ENCODE results near the gene RGS7.

DNA sequence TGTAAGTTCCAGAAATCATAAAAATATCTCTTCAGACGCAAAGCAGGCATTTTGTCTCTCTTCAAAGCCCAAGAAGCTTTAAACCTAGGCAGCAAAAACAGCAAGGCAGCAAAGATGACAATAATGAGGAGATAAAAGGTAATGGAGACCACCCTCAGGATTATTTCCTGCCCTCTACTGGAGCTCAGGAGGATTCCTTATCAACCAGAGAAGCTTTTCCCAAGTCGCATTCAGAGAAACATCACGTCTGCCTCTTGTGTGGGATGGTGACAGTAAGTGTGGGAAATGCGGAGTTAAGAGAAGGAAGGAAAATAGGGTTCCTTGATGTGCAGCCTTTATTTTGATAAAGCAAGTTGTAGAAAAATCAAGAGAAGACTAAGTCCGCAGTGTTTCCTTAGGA is 365.8 kb downstream of the RGS7 start:
- TF ChIP-seq CTCF (optimal IDR thresholded peaks at IDR 0.05 in 1 of 3, IDR thresholded peaks at IDR 0.05 in 1 of 3, conservative IDR thresholded peaks at IDR 0.05 in 1 of 3; ENCODE audit: extremely low read depth in 1 of 3, insufficient read depth in 2 of 3, low read length in 3 of 3) = no peak
- no peak for TF ChIP-seq EZH2 (IDR thresholded peaks at IDR 0.05; ENCODE audit: low read length)

Data from keratinocyte (primary cell).